MCF 10A (cell line): Measurements from ENCODE around the gene NFE2L2. TPM values are rescaled to one million over a fixed set of nuclear protein-coding genes. Genes with fewer than 3 reads are reported as not detected.

Experiments
- BruUV-seq: library from RNA; stranded (reverse); fragments of 400-500 nt; replicated peaks from 2 replicates; lab custom pipeline; 2021; lab: Mats Ljungman, UMichigan
- CTCF ChIA-PET: fragments of 300-600 bp; sonication (Branson Sonifier 250); formaldehyde crosslinking; extraction: SDS; loops from one replicate; lab custom pipeline; 2021; ENCODE audit warnings: antibody characterized with exemption, inconsistent platforms; lab: Yijun Ruan, JAX
- POLR2A ChIA-PET: fragments of 300-600, 350-650 bp; sonication (Branson Sonifier 250); formaldehyde crosslinking; extraction: SDS; loops from one replicate; lab custom pipeline; 2020; ENCODE audit warnings: antibody characterized with exemption, inconsistent platforms; lab: Yijun Ruan, JAX
- DNase-seq: peaks from one replicate; pipeline ENCODE4 v3.0.0-alpha.2; 2018; ENCODE audit not compliant: unreplicated experiment
- H3K27ac Mint-ChIP-seq: one replicate; pipeline ENCODE4 v1.8.0; 2022; ENCODE audit warnings: mild to moderate bottlenecking, low read depth, mixed read lengths; ENCODE audit not compliant: unreplicated experiment
- H3K27me3 Mint-ChIP-seq: one replicate; pipeline ENCODE4 v1.8.0; 2022; ENCODE audit warnings: mixed read lengths; ENCODE audit not compliant: insufficient read depth, unreplicated experiment
- H3K36me3 Mint-ChIP-seq: one replicate; pipeline ENCODE4 v1.8.0; 2022; ENCODE audit warnings: mild to moderate bottlenecking, moderate library complexity, mixed read lengths; ENCODE audit not compliant: insufficient read depth, unreplicated experiment
- H3K4me1 Mint-ChIP-seq: one replicate; pipeline ENCODE4 v1.8.0; 2022; ENCODE audit warnings: mixed read lengths; ENCODE audit not compliant: insufficient read depth, unreplicated experiment
- H3K4me3 Mint-ChIP-seq: one replicate; pipeline ENCODE4 v1.8.0; 2022; ENCODE audit warnings: mild to moderate bottlenecking, moderate library complexity, mixed read lengths; ENCODE audit not compliant: unreplicated experiment
- H3K9me3 Mint-ChIP-seq: one replicate; pipeline ENCODE4 v1.8.0; 2022; ENCODE audit warnings: mixed read lengths; ENCODE audit not compliant: unreplicated experiment
- intact Hi-C: fragments of 100-400 bp; cut with micrococcal nuclease; formaldehyde crosslinking; loops from 2 replicates; pipeline ENCODE4 v1.14.1; 2022
- total RNA-seq: library from RNA; stranded (reverse); gene quantifications from 2 replicates; pipeline ENCODE4 v1.2.3, GENCODE V29; 2022
- TF ChIP-seq, protein P1 (sequence below): fragments of 200-600 bp; IDR thresholded peaks from one replicate; pipeline ENCODE4 v1.8.0; 2022; ENCODE audit warnings: antibody characterized with exemption, mild to moderate bottlenecking; ENCODE audit not compliant: unreplicated experiment

Gene NFE2L2
- total RNA-seq, 1 experiment from 2014 or later, result 180 TPM

DNA sequence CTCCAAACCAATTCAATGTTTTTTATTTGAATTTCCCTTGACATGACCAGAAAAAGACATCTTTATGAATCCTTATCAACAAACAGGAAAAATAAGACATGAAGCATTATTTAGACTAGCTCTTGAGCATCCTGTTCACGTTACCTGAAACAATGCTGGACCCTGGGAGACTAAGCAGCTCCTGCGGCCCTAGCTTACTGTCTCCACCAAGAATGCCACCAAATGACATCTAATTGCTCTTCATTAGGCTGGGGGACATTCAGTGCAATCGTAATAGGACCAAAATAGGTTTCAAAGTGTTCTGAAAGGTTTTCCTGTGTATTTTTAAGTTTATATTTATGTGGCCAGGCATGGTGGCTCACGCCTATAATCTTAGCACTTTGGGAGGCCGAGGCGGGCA is 25.5 kb downstream of the NFE2L2 start:
- TF ChIP-seq, protein P1, sequence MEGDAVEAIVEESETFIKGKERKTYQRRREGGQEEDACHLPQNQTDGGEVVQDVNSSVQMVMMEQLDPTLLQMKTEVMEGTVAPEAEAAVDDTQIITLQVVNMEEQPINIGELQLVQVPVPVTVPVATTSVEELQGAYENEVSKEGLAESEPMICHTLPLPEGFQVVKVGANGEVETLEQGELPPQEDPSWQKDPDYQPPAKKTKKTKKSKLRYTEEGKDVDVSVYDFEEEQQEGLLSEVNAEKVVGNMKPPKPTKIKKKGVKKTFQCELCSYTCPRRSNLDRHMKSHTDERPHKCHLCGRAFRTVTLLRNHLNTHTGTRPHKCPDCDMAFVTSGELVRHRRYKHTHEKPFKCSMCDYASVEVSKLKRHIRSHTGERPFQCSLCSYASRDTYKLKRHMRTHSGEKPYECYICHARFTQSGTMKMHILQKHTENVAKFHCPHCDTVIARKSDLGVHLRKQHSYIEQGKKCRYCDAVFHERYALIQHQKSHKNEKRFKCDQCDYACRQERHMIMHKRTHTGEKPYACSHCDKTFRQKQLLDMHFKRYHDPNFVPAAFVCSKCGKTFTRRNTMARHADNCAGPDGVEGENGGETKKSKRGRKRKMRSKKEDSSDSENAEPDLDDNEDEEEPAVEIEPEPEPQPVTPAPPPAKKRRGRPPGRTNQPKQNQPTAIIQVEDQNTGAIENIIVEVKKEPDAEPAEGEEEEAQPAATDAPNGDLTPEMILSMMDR, result no peak
- intact Hi-C loops, result no loop called here
- H3K27ac Mint-ChIP-seq, result no peak overlapping the region
- peaks cover 56% of the 10 kb centered on the region for H3K36me3 Mint-ChIP-seq
- no TSS peak for BruUV-seq
- H3K9me3 Mint-ChIP-seq, result no peaks in the 10 kb centered on the region
- CTCF ChIA-PET, result interaction anchor here (0.7 to 3.8 kb wide), 4 partner anchors 25 to 176 kb away, joined by 3 to 29 read pairs (median 11); partner anchors contain the start of gene NFE2L2
- no peak overlapping the region for H3K4me3 Mint-ChIP-seq
- H3K27me3 Mint-ChIP-seq, result no peaks in the 10 kb centered on the region
- no peak for DNase-seq
- POLR2A ChIA-PET, result interaction anchor here (0.8 to 6.0 kb wide), 9 partner anchors 11 to 90 kb away, joined by 3 to 68 read pairs (median 9); partner anchors contain the start of genes HNRNPA3 and NFE2L2
- H3K4me1 Mint-ChIP-seq, result peaks cover 47% of the 10 kb centered on the region

DNA sequence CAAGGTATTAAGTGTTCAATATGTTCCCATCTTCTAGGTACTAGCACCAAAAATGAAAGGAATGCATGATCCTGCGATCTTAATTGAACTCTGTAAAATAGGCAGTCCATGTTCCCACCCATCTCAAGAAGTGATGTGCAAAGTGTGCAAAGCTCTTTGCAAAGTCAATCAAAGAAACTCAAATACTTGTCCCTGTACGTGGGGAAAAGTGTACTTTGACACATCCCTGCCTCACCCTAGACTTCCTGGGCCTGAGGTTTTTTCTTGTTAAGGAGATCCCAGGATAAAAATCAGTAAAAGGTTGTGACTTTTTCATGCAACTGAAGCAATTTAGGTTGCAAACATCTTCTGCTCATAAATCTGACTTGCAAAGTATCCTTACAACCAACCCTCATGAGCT is 26.6 kb downstream of the NFE2L2 start:
- peaks cover 56% of the 10 kb centered on the region for H3K36me3 Mint-ChIP-seq
- no TSS peak for BruUV-seq
- TF ChIP-seq, protein P1, result no peak
- no peaks in the 10 kb centered on the region for H3K9me3 Mint-ChIP-seq
- intact Hi-C loops, result no loop called here
- no peak for DNase-seq
- H3K27me3 Mint-ChIP-seq, result no peaks in the 10 kb centered on the region
- H3K27ac Mint-ChIP-seq, result no peak overlapping the region
- CTCF ChIA-PET, result interaction anchor here (0.6 to 3.8 kb wide), 5 partner anchors 26 to 97 kb away, joined by 3 to 29 read pairs (median 4); partner anchors contain the start of gene NFE2L2
- peaks cover 51% of the 10 kb centered on the region for H3K4me1 Mint-ChIP-seq
- no peak overlapping the region for H3K4me3 Mint-ChIP-seq
- POLR2A ChIA-PET, result interaction anchor here (0.6 to 6.0 kb wide), 7 partner anchors 10 to 700 kb away, joined by 3 to 68 read pairs (median 6); partner anchors contain the start of gene NFE2L2

DNA sequence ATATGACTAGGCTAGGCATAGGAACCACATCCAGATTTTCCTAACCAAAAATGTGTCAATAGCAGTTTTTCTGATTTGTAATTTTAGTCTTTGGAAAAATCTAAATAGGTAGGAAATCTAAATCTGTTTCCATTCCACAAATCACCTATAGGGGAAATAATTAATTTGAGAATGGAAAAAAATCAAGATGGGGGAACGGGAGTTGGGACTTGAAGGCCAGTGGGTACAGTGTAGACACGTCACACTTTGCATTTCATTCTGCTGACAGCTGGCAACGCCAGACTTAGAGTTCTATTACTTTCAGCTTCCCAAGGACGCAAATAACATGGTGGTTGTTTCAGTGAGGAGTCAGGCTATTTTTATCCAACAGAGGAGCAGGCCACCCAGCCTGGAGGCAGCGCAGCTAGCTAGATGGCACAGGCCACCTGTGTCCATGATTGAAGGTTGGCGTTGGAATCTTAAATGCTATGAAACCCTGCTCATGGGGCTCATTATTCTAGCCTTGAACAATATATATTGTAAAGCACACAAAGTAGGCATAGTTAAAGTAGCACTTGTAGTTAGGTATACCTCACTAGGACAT is 28.6 kb downstream of the NFE2L2 start:
- peaks cover 62% of the 10 kb centered on the region for H3K36me3 Mint-ChIP-seq
- H3K9me3 Mint-ChIP-seq, result no peaks in the 10 kb centered on the region
- H3K4me3 Mint-ChIP-seq, result no peak overlapping the region
- H3K4me1 Mint-ChIP-seq, result peaks cover 32% of the 10 kb centered on the region
- intact Hi-C loops, result no loop called here
- TF ChIP-seq, protein P1, result no peak
- BruUV-seq, result no TSS peak
- H3K27ac Mint-ChIP-seq, result no peak overlapping the region
- CTCF ChIA-PET, result interaction anchor here (3.0 kb wide), 1 partner anchor 71 kb away, joined by 10 read pairs; no protein-coding TSS in a partner anchor
- POLR2A ChIA-PET, result interaction anchor here (1.0 to 6.0 kb wide), 3 partner anchors 8 to 28 kb away, joined by 4 to 68 read pairs (median 10); no protein-coding TSS in a partner anchor
- DNase-seq, result no peak
- no peaks in the 10 kb centered on the region for H3K27me3 Mint-ChIP-seq

DNA sequence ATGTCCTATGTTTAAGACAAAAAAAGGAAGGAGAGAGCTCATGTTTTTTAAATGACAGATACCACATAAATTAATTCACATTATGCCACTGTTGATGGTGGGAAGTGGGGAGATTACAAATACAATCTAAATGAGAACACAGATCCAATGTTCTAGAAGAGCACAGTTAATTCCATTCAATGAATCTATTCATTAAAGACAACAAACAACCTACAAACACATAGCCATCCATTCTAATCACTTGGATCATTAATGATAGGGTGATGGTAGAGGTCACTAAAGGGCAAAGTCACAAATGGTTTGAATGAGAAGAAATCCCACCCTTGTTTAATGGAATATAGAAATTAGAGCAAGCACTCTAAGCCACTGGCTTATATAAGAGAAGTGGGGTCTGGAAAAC is 30.3 kb downstream of the NFE2L2 start:
- no peak overlapping the region for H3K4me3 Mint-ChIP-seq
- H3K27me3 Mint-ChIP-seq, result no peaks in the 10 kb centered on the region
- intact Hi-C loops, result no loop called here
- ChIA-PET POLR2A (interaction anchor here (0.6 to 7.5 kb wide), 7 partner anchors 12 to 46 kb away, joined by 3 to 88 read pairs (median 6); partner anchors contain the start of gene NFE2L2), CTCF (interaction anchor here (1.4 to 3.0 kb wide), 3 partner anchors 30 to 69 kb away, joined by 4 to 10 read pairs (median 6); partner anchors contain the start of gene NFE2L2)
- TF ChIP-seq, protein P1, result no peak
- peaks cover 25% of the 10 kb centered on the region for H3K4me1 Mint-ChIP-seq
- no peak overlapping the region for H3K27ac Mint-ChIP-seq
- BruUV-seq, result no TSS peak
- H3K36me3 Mint-ChIP-seq, result peaks cover 70% of the 10 kb centered on the region
- no peaks in the 10 kb centered on the region for H3K9me3 Mint-ChIP-seq
- DNase-seq, result no peak
